GM18861 (cell line): ENCODE measurements around the gene NPPA.
A peak's percentile ranks its signal among the peaks of the same experiment; 100 is the strongest.
"Not testable (repeated sequence)": the region's sequence is repeated elsewhere in the genome, so short reads cannot be mapped to it uniquely, and the experiment has no call there.

Source experiments
- ATAC-seq: cut with Tn5 transposase; IDR thresholded peaks from one replicate; pipeline ENCODE4 v1.9.1; 2021; ENCODE audit not compliant: unreplicated experiment

The NPPA gene

DNA sequence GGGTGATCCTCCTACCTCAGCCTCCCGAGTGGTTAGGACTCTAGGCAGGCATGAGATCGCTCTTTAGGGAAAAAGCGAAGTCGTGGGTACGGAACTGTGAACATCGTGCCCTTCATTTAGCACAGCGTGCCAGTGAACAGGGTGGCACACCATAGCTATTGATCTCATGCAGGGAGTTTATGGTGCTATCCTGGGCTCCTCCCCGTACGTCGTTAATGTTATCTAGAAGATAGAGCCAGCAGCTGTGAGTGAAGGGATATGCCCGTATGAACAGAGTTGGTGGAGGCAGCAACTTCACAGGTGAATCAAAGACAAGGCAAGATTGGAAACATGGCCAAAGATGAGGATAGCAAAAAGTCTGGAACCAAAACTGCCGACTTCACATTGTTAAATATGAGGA lies 30.4 kb downstream of the NPPA start:
- no peak for ATAC-seq

DNA sequence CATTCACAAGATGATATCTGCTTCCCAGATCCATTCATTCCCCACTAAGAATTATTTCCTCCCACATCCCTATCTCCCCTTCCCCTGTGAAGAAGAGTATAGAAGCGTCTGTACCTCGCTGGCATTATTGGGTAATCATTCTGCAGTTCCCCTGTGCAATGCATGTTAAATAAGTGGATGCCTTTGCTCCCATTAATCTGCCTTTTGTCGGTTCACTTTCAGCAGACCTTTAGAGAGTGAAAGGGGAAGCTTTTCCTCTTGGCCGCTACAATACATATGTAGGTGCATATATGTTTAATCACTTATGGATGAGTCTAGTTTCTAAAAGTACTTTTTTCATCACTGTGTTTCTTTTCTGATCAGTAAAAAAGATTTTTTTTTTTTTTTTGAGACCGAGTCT lies 34.6 kb downstream of the NPPA start:
- ATAC-seq: no peak

DNA sequence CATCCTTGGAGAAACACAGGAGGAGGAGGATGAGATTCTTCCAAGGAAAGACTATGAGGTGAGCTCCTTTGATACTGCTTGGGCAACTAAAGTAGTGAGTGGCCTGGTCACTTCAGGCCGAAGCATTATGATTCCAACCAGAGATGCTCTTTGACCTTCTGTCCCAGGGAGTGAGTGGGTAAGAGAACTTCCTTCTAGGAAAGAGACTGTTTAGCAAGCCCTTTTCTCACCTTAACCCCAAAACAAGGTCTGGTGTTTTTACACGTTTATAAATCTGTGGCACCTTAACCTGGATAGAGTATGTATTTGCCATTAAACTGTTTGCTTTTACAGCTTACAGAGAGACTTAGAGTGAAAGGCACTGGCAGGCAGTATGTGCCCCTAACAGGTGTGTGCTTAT lies 40.5 kb downstream of the NPPA start:
- no peak for ATAC-seq

DNA sequence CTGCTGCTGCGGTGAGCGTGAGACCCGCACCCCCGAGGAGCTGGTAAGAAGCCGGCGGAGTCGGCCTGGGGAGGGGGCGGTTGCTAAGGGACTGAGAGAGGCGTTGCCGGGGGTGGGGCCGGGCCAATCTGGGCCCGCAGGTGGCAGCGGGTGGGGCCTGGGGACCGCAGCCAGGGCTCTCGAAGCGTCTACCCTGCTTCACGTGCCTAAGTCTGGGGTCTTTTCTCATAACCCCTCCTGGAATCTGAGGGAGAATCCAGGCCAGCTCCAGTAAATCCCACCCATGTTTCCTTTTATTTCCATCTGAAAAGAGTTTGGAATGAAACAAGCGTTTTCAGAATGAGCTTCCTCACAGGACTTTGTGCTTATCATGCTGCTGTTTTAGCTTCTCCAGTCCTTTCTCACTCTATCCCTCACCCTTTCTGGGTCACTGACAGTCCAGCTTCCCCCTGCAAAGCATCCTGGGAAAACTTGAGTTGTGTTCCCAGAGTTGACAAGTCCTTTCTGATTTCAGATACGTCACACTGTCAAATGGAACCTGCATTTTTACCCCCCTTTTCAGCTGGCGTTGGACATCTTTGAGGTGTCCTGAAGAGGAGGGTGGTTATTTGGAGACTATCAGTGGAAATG lies 41.2 kb downstream of the NPPA start:
- ATAC-seq: peak; percentile 28

DNA sequence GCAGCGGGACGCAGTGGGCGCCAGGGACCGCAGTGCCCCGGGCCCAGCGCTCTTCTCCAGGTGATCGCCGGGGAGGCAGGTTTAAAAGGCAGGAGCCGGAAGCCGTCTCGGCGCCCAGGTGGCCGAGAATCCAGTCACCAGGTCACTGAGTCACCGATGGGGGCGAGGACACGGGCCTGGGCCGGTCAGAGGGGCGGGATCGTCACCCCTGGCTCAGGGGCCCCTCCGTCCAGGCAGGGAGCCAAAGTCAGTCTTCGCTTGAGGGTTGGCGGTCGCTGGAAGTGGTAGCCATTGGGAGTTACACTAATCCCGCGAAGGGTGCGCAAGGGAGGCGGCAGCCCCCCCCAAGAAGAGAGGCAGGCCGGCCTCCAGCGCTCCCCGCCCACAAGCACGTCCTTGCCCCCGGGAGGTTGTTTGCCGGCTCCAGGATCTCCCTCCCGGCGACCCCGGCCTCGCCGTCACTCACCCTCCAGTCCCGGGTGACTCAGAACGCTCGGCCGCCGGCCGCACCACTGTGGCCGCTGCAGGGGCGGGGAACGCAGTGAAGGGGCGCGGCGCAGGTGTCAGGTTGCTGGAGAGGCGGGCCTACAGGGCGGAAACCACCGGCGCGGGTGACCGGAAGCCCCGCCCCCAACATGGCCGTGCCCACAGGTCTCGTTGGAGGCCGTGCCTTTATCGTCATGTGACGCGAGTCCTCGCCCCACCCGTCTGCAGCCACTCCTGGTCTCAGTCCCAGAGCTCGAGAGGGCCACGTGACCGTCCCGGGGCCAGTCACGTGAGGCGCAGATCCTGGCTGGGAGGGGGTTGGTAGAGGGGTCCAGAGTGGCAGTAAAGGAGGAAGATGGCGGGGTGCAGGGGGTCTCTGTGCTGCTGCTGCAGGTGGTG lies 41.9 kb downstream of the NPPA start, which contains the start of the genes CLCN6 and MTHFR:
Gene CLCN6 (plus strand): TSS at position 770 of the 885 bp plus-strand sequence. CDS start 72 bp downstream, at position 842.
Gene MTHFR (minus strand): TSS at position 543 of the 885 bp plus-strand sequence. CDS start 2,848 bp downstream, outside the sequence.
- peak; percentile 70 for ATAC-seq

DNA sequence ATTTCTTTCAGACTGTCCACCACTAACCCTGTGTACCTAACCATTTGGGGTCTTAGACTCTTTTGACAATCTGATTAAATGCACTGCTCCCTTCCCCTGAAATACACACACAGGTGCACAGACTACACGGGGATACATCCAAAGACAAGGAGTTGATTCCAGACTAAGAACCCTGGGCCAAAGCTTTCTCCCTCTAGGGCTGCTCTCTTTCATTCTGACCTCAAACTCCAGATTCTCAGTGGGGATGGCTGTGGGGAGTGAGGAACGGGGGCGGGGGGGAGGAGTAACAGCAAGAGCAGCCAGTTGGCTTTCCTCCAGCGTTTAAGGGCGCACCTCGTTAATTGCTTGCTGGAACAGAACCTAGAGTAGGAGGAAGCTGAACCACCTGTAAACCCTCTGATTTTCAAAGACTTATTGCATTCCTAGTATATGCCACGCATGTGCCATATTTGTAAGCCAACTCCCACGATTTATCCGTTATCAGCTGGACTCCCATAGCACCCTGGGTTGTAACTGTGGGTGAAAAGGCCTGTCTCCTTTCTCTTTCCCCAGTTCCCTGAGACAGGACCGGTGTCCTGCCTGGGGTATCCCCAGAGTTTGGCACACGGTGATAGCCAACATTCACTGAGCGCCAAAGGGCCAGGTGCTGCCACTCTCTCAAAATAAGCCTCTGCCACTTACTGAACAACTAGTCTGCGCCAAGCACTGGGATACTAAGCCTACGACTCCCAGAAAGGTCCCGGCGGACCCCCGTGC lies 42.7 kb downstream of the NPPA start:
- no peak for ATAC-seq

DNA sequence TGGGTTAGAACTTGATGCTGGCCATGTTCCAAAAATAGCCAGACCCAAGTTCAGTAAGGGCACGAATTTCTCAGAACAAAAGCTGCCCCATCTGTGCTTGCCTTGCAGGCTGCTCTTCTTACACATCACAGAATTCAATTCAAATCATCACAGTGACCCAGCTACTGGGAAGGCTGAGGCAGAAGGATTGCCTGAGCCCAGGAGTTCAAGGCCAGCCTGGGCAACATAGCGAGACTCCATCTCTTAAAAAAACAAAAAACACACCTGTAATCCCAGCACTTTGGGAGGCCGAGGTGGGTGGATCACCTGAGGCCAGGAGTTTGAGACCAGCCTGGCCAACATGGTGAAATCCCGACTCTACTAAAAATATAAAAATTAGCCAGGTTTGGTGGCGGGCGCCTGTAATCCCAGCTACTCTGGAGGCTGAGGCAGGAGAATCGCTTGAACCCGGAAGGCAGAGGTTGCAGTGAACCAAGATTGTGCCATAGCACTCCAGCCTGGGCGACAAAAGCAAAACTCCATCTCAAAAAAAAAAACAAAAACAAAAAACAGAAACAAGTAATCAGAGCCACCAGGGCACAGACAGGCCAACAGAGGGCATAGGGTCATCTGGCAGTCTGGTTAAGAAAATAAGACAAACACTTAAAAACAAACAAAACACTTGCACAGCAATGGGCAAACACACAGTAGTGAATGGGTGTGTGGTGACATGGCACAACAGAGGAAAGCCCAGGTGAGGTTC lies 43.5 kb downstream of the NPPA start:
- not testable (repeated sequence) for ATAC-seq

DNA sequence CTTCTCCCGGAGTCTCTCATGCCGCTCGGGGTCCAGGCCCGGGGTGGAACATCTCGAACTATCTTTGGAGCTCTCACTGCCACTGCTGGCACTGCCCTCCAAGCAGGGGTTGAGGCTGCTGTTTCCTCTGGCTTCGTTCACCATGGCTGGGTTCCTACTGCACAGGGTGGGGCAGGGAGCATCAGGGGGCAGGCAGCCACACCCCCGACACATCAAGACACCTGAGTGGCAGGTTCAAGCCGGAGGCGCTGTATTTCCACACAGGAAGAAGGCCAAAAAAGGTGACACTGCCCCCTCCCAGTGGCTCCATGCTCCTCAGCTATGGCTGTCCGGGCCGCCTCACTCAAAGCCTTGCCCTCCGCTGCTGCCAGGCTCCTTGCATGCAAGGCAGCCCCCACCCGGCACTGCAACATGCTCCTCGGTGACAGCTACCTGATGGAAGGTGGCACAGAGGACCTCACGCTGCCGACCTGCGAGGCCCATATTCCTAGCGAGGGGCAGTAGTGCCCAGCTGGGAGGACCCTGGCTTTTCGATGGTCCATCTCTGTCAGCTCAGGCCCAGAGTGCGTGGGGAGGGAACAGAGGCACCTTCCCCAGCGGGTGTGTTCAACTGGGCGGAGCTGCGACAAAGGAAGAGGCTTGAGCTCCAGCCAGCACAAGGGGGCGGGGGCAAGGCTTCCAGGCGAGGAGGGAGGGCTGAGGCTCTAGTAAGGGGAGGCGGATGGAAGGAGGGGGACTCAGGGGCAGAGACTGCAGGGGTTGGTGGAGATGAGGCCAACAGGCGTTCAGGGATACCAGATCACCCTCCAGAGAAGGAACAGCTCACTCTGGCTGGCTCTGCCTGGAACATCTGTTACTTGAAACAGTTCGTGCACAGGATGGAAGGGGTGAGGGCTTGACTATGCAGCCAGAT lies 44.4 kb downstream of the NPPA start:
- no peak for ATAC-seq

DNA sequence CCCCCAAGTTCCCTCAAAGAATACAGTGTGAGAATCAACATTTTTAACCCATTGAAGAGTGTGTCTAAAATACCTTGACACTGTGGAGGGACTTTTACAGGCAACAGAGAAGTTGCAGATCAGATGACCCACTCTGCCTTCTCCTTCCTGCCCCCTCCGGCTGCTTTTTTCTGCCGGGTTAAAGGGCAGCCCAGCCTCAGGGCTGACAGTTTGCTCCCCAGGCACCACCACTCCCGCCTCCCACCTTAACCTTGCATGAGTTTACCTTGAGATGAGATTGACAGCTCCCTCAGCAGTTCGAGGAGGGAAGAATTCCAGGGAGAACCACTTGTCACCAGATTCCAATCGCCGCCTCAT lies 45.0 kb downstream of the NPPA start:
- no peak for ATAC-seq

DNA sequence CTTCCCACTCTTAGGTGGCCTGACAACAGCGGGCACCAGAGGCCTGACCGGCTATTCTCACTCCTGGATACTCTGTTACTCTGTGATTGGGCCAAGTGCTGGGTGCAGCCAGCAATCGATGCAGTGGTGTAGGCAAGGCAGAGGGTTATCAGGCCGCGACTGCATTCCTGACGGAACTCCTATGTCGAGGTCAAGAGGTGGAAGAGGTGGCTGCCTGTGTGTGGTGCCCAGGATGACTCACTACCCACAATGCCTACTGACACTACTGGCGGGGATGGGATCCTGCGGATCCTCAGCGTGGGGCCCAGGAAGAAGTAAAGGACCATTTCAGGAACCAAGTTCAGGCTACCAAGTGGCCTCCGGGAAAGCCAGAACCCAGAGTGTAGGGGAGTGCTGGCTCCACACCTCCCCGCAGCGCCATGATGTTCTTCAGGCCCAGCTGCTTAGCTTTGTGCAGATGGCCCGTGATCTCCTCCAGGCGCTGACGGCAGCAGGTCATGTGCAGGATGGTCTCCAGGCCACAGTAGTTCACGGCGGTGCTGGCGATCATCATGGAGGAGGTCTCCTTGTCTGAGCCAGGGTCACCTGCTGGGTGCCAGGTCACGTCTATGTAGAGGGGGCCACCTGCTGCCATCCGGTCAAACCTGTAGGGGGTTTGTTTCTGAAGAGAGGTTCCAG lies 46.7 kb downstream of the NPPA start:
- no peak for ATAC-seq

DNA sequence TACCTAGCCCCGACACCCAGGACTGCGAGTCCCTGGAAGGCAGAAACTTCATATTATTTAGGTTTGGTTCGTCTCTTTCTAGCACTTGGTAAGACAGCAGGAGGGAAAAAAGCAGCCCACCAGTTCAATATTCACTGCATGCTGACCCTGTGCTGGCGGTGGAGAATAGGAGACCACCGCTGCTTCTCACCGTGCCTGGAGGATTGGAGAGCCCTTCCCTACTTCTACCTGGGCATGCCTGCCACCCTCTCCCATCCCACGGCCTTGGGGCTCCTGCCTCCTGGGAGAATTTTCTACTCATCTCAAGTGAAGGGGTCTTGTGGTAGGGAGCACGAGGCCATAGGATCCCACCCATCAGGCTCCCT lies 47.2 kb downstream of the NPPA start:
- no peak for ATAC-seq

DNA sequence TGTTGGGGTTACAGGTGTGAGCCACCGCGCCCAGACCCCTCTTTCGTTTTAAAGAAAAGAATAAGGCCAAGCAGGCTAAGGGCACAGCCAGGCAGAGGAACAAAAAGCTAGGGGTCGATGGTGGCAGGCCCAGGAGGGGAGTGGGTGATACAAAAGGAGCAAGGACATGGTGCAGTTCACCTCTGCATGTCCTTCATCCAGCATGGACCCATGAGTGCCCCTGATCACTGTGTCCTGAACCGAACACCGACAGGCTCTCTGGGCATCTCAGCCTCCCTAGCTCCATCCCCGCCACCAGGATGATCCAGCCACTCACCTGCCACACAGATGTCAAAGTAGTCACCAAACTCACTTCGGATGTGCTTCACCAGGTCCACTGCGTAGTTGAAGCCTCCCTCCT lies 47.7 kb downstream of the NPPA start:
- no peak for ATAC-seq

DNA sequence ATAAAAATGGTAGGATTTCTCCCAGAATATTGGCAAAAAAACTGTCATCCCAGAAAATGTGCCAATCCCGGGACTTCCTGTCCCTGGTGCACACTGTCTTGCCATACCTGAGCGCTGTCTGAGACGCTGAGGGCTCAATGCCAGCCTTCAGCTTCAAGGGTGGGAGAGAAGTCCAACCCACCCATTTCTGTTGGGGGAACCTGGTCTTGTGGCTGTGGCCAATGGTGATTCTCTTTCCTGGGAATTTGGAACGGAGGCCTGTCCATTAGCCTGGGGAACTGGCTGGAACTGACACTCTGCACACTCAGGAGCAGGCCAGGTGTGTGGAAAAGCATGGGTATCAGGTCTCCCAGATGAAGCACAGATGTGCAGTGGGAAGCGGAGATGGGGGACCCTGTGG lies 48.5 kb downstream of the NPPA start:
- ATAC-seq: no peak

DNA sequence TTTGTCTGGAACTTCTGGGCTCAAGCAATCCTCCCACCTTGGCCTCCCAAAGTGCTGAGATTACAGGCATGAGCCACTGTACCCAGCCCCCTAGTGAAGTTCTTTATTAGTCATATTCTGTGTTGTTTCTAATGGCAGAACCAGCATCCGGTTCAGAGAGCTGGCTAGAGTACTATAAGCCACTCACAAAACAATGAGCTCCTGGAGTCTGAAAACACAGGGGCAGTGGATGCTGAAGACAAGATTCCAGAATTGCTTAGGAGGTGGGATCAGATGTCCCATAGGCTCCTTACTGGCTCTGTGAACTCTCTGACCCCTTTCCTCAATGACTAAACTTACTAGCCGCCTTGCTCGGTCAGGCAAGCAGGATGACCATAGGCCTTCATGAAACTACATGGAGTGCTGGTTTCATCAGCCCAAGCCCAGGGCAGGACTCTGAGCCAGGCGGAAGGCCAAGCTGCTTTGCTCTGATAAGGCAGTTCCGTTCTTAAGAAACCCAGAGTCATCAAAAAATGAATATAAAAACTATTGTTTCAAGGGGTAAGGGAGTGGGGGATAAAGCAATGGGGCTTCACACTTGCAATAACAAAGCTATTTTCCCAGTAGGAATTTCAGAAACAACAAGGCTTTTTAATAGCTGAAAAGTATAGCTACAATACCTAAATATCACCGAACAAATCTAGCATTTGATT lies 49.9 kb downstream of the NPPA start:
- no peak for ATAC-seq

DNA sequence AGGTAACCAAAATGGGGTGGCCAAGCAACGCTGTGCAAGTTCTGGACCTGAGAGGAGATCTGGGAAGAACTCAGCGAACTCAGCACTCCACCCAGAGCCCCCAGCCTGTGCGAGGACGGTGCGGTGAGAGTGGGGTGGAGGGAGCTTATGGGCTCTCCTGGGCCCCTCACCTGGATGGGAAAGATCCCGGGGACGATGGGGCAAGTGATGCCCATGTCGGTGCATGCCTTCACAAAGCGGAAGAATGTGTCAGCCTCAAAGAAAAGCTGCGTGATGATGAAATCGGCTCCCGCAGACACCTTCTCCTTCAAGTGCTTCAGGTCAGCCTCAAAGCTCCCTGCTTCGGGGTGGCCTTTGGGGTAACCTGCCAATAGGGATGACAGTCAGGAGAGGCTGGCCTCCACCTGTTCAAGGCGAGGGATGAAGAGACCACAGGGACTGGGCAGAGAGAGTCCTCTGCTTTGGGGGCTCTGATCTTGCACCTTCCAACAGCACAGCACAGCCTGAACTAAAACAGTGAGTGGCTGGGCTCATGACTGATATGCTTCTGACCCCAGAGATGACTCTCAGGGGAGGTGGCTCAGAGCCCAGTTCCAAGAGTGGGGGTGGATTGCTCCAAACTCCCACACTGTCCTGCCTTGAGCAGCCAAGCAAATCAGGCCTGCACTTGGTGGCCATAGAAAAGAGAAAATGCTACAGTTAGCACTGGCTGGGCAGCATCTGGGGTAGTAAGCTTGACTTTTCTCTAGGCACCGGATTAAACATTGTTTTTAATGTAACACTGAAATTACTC lies 51.4 kb downstream of the NPPA start:
- no peak for ATAC-seq
